GM23248 (cell line): ENCODE results near the gene KLHL22. TPM values are rescaled to one million over a fixed set of nuclear protein-coding genes. Genes with fewer than 3 reads are reported as not detected.

Source experiments
- DNase-seq: peaks from one replicate; pipeline ENCODE4 v3.0.0-alpha.2; 2015
- H2AFZ ChIP-seq: fragments of 200-600 bp; sonication (generic); 2 replicates; pipeline ENCODE4 v1.6.1; 2016; ENCODE audit warnings: antibody characterized with exemption
- H3F3A ChIP-seq: fragments of 200-600 bp; sonication (generic); 2 replicates; pipeline ENCODE4 v1.6.1; 2016; ENCODE audit warnings: mild to moderate bottlenecking, antibody characterized with exemption, mixed run types; ENCODE audit not compliant: insufficient read depth
- H3K27ac ChIP-seq: fragments of 200-600 bp; sonication (generic); 2 replicates; pipeline ENCODE4 v1.5.1; 2016; ENCODE audit warnings: mild to moderate bottlenecking
- H3K27me3 ChIP-seq: fragments of 200-600 bp; sonication (generic); replicated peaks from 2 replicates; pipeline ENCODE4 v1.6.1; 2016; ENCODE audit warnings: mild to moderate bottlenecking; ENCODE audit not compliant: insufficient read depth
- H3K36me3 ChIP-seq: fragments of 200-600 bp; sonication (generic); 2 replicates; pipeline ENCODE4 v1.6.1; 2016; ENCODE audit warnings: low read depth, mild to moderate bottlenecking
- H3K4me1 ChIP-seq: fragments of 200-600 bp; sonication (generic); 2 replicates; pipeline ENCODE4 v1.6.1; 2016; ENCODE audit warnings: mild to moderate bottlenecking; ENCODE audit not compliant: insufficient read depth
- H3K4me2 ChIP-seq: fragments of 200-600 bp; sonication (generic); one replicate; pipeline ENCODE4 v1.6.1; 2016; ENCODE audit warnings: mild to moderate bottlenecking; ENCODE audit not compliant: unreplicated experiment
- H3K4me3 ChIP-seq: fragments of 200-600 bp; sonication (generic); 2 replicates; pipeline ENCODE4 v1.5.1; 2016; ENCODE audit warnings: mild to moderate bottlenecking
- H3K79me2 ChIP-seq: fragments of 200-600 bp; sonication (generic); 2 replicates; pipeline ENCODE4 v1.6.1; 2016; ENCODE audit warnings: mild to moderate bottlenecking; ENCODE audit not compliant: insufficient read depth
- H3K9ac ChIP-seq: fragments of 200-600 bp; sonication (generic); 2 replicates; pipeline ENCODE4 v1.6.1; 2016; ENCODE audit warnings: mild to moderate bottlenecking
- H3K9me2 ChIP-seq: fragments of 200-600 bp; sonication (generic); 2 replicates; pipeline ENCODE4 v1.6.1; 2016; ENCODE audit warnings: mixed run types, mild to moderate bottlenecking, moderate library complexity; ENCODE audit not compliant: insufficient read depth
- H3K9me3 ChIP-seq: fragments of 200-600 bp; sonication (generic); one replicate; pipeline ENCODE4 v1.6.1; 2017; ENCODE audit warnings: low read depth
- H4K20me1 ChIP-seq: fragments of 200-600 bp; sonication (generic); 2 replicates; pipeline ENCODE4 v1.6.0; 2016; ENCODE audit not compliant: insufficient read depth
- EZH2 ChIP-seq: fragments of 200-600 bp; sonication (generic); IDR thresholded peaks from 2 replicates; pipeline ENCODE4 v1.6.1; 2018; ENCODE audit warnings: antibody characterized with exemption, mild to moderate bottlenecking; ENCODE audit not compliant: insufficient read depth, poor library complexity, severe bottlenecking
- EZH2phosphoT487 ChIP-seq: fragments of 200-600 bp; sonication (generic); IDR thresholded peaks from 2 replicates; pipeline ENCODE4 v1.6.1; 2018; ENCODE audit warnings: antibody characterized with exemption, moderate library complexity, mild to moderate bottlenecking, low read depth; ENCODE audit not compliant: insufficient read depth
- WGBS, 2 experiments: methylation state at CpG; one replicate each; pipeline ENCODE4 v1.1.6; 2015 to 2017; ENCODE audit warnings: low lambda C conversion rate in 2 of 2, low coverage in 1 of 2; ENCODE audit errors: missing lambda C conversion rate in 2 of 2; 5-methylcytosine and 5-hydroxymethylcytosine counted together
- in situ Hi-C: fragments of 300-500 bp; cut with MboI; formaldehyde crosslinking; loops from 2 replicates; pipeline ENCODE4 v1.15.0; 2020
- polyA plus RNA-seq: library from polyadenylated mRNA; unstranded; fragments of >200 nt; fragmentation: Nextera tagmentation; extraction: Ambion mirVana; gene quantifications from 2 replicates; pipeline ENCODE4 v1.2.1, GENCODE V29; 2016
- total RNA-seq: library from RNA; depleted of rRNA; stranded (reverse); fragments of >200 nt; shearing (Covaris generic); gene quantifications from 2 replicates; pipeline ENCODE4 v1.2.3, GENCODE V29; 2014

KLHL22 gene
- total and polyA plus RNA-seq, 2 experiments from 2014 or later: 19.0 to 41.3 TPM

DNA sequence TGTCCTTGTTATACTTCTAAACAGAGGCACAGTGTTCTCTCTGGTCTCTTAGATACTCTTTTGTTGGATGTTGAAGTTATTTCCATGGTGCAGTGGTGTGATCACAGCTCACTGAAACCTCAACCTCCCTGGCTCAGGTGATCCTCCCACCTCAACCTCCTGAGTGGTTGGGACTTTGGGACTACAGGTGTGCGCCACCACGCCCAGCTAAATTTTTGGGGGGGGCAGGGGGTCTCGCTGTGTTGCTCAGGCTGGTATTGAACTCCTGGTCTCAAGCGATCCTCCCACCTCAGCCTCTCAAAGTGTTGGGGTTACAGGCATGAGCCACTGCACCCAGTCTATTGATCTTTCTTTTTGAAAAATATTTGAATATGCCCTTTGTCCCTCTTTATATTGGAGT is 86.7 kb downstream of the KLHL22 start:
- no peaks in the 10 kb centered on the region for H4K20me1 ChIP-seq
- in situ Hi-C loops: no loop called here
- WGBS, 2 experiments: 93 to 94% methylated on average over 4 of the region's 4 CpGs
- no peaks in the 10 kb centered on the region for H3K79me2 ChIP-seq
- no peaks in the 10 kb centered on the region for H3K9me2 ChIP-seq
- no peak overlapping the region for H3K9ac ChIP-seq
- H3K4me2 ChIP-seq: no peak overlapping the region
- H3K4me1 ChIP-seq: no peaks in the 10 kb centered on the region
- H3K27ac ChIP-seq: no peak overlapping the region
- no peaks in the 10 kb centered on the region for H3K27me3 ChIP-seq
- no peak for TF ChIP-seq EZH2
- no peak for TF ChIP-seq EZH2phosphoT487
- no peaks in the 10 kb centered on the region for H3K9me3 ChIP-seq
- no peak overlapping the region for H2AFZ ChIP-seq
- no peaks in the 10 kb centered on the region for H3K36me3 ChIP-seq
- H3K4me3 ChIP-seq: no peak overlapping the region
- DNase-seq: no peak
- H3F3A ChIP-seq: no peaks in the 10 kb centered on the region

DNA sequence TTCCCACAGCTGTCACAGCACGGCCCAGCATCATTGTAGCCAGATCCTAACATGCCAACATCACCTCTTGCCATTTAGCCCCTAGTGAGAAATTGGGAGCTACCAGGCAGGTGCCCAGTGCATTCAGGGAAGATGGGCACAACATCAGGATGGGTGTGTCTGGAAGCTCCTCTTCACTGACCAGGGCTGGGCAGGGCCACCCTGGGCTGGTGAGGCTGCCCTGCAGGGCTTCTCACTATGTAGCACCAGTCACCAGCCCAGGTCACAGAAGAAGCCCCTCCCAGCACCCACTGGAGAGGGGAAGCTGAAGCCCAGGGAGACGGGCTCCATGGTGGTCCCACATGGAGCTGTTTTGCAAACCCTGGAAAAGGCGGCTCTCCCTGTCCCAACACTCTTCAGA is 87.8 kb downstream of the KLHL22 start:
- in situ Hi-C loops: no loop called here
- no peak overlapping the region for H3K9ac ChIP-seq
- H3K79me2 ChIP-seq: no peaks in the 10 kb centered on the region
- H3K4me1 ChIP-seq: no peaks in the 10 kb centered on the region
- H2AFZ ChIP-seq: no peak overlapping the region
- no peak overlapping the region for H3K27ac ChIP-seq
- H3K9me3 ChIP-seq: no peaks in the 10 kb centered on the region
- H3K27me3 ChIP-seq: no peaks in the 10 kb centered on the region
- no peaks in the 10 kb centered on the region for H4K20me1 ChIP-seq
- H3K4me3 ChIP-seq: no peak overlapping the region
- H3K9me2 ChIP-seq: no peaks in the 10 kb centered on the region
- 94 to 95% methylated on average over 3 of the region's 3 CpGs for WGBS, 2 experiments
- no peak for TF ChIP-seq EZH2
- TF ChIP-seq EZH2phosphoT487: no peak
- H3K36me3 ChIP-seq: no peaks in the 10 kb centered on the region
- no peak for DNase-seq
- H3F3A ChIP-seq: no peaks in the 10 kb centered on the region
- H3K4me2 ChIP-seq: no peak overlapping the region

GRCh38 chr22:20406686-20407408 is 88.7 kb downstream of the KLHL22 start:
- Histone ChIP-seq H3K9ac (no peak overlapping the region), H3K36me3 (no peaks in the 10 kb centered on the region), H3K4me1 (no peaks in the 10 kb centered on the region), H2AFZ (no peak overlapping the region), H3K79me2 (no peaks in the 10 kb centered on the region), H4K20me1 (no peaks in the 10 kb centered on the region), H3K9me3 (no peaks in the 10 kb centered on the region), H3F3A (no peaks in the 10 kb centered on the region), H3K4me3 (no peak overlapping the region), H3K4me2 (no peak overlapping the region), H3K27me3 (no peaks in the 10 kb centered on the region), H3K9me2 (no peaks in the 10 kb centered on the region), H3K27ac (no peak overlapping the region)
- WGBS, 2 experiments: 90 to 91% methylated on average over 13 of the region's 13 CpGs
- in situ Hi-C loops: no loop called here
- TF ChIP-seq EZH2: no peak
- TF ChIP-seq EZH2phosphoT487: no peak
- DNase-seq: no peak

- Histone ChIP-seq H3K4me3 (no peak overlapping the region), H3K9ac (no peak overlapping the region), H4K20me1 (no peaks in the 10 kb centered on the region), H3K4me2 (no peak overlapping the region), H3K27ac (no peak overlapping the region), H3K9me3 (no peaks in the 10 kb centered on the region), H3K4me1 (no peaks in the 10 kb centered on the region), H3K36me3 (no peaks in the 10 kb centered on the region), H3K9me2 (no peaks in the 10 kb centered on the region), H3K27me3 (no peaks in the 10 kb centered on the region), H2AFZ (no peak overlapping the region), H3K79me2 (no peaks in the 10 kb centered on the region), H3F3A (no peaks in the 10 kb centered on the region)
- in situ Hi-C loops: no loop called here
- WGBS, 2 experiments: 98% methylated on average over 52 to 62 of the region's 62 CpGs
- no peak for DNase-seq
- no peak for TF ChIP-seq EZH2phosphoT487
- no peak for TF ChIP-seq EZH2
These were observed 89.5 kb downstream of the KLHL22 start for GRCh38 chr22:20405931-20406685.
